ENCODE measurements around the gene PLXDC2. TPM values are rescaled to one million over a fixed set of nuclear protein-coding genes. Genes with fewer than 3 reads are reported as not detected.

The PLXDC2 gene
- total RNA-seq, 2 experiments from 2014 or later = not detected

DNA sequence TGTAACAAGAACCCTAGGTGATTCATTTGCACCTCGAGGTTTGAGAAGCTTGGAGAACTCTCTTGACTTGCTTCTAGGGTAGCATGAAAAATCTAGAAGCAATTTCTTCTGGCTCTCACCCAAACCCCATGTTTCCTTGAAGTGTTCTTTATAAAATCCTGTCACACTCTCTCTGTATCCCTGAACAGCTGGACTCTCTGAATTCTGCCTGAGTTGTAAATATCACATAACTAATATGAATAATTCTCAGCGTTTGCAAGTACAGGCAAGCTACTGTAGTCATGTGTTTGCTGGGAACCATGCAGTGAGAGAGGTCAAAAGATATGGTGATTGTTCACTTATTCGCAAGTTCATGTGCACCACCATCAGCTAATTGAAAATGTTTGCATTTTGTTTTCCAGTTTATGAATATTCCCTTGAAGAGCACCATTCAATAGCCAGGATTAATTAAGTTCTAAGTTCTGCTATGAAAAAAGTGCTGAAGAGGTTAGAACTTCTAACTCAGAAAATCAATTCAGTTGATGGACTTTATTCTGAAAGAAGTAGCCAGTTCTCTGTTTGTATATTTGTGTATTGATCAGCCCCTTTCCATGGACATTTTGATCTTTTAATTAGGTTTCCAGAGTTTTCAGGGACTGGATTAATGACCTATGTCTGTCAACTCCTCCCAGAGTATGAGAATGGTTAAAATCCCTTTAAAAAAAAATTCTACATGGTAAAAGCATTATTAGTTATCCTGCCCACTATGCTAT, 243.0 kb downstream of the PLXDC2 start:
- Mint-ChIP-seq H3K4me1 (ENCODE audit: low read depth) (no peaks in the 10 kb centered on the region), H3K36me3 (ENCODE audit: low read depth) (no peaks in the 10 kb centered on the region), H3K27me3 (no peaks in the 10 kb centered on the region), H3K9me3 (peaks cover 3% of the 10 kb centered on the region), H3K4me3 (no peak overlapping the region), H3K27ac (no peak overlapping the region)
- POLR2A ChIA-PET = no interaction called here
- no peak for DNase-seq
- no peak for ATAC-seq
- intact Hi-C loops (cut with micrococcal nuclease) = no loop called here
- CTCF ChIA-PET = no interaction called here
- TF ChIP-seq, protein P1, sequence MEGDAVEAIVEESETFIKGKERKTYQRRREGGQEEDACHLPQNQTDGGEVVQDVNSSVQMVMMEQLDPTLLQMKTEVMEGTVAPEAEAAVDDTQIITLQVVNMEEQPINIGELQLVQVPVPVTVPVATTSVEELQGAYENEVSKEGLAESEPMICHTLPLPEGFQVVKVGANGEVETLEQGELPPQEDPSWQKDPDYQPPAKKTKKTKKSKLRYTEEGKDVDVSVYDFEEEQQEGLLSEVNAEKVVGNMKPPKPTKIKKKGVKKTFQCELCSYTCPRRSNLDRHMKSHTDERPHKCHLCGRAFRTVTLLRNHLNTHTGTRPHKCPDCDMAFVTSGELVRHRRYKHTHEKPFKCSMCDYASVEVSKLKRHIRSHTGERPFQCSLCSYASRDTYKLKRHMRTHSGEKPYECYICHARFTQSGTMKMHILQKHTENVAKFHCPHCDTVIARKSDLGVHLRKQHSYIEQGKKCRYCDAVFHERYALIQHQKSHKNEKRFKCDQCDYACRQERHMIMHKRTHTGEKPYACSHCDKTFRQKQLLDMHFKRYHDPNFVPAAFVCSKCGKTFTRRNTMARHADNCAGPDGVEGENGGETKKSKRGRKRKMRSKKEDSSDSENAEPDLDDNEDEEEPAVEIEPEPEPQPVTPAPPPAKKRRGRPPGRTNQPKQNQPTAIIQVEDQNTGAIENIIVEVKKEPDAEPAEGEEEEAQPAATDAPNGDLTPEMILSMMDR (IDR thresholded peaks at IDR 0.05) = no peak

DNA sequence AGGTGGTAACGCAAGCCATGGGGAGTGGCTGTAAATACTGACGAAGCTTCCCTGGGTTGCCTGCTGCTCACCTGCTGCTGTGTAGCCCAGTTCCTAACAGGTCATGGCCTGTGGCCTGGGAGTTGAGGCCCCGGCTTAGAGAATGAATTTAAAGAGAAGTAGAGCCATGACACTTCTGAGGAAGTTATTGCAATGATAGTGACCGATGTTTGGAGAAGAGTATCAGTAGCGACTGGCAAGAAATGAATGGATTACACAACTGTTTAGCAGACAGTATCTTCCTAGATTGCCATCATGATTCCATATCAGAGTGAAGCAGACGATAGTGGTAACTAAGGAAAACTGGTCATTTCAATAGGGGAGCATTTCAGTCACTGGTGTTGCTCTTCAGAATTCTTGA, 249.6 kb downstream of the PLXDC2 start:
- CTCF ChIA-PET = no interaction called here
- no peaks in the 10 kb centered on the region for H3K36me3 Mint-ChIP-seq (ENCODE audit: low read depth)
- peaks cover 10% of the 10 kb centered on the region for H3K9me3 Mint-ChIP-seq
- no peaks in the 10 kb centered on the region for H3K4me1 Mint-ChIP-seq (ENCODE audit: low read depth)
- H3K4me3 Mint-ChIP-seq = no peak overlapping the region
- no peak overlapping the region for H3K27ac Mint-ChIP-seq
- DNase-seq (no peak), ATAC-seq (no peak)
- intact Hi-C loops (cut with micrococcal nuclease) = no loop called here
- POLR2A ChIA-PET = no interaction called here
- H3K27me3 Mint-ChIP-seq = no peaks in the 10 kb centered on the region
- TF ChIP-seq, protein P1 (IDR thresholded peaks at IDR 0.05) = no peak

DNA sequence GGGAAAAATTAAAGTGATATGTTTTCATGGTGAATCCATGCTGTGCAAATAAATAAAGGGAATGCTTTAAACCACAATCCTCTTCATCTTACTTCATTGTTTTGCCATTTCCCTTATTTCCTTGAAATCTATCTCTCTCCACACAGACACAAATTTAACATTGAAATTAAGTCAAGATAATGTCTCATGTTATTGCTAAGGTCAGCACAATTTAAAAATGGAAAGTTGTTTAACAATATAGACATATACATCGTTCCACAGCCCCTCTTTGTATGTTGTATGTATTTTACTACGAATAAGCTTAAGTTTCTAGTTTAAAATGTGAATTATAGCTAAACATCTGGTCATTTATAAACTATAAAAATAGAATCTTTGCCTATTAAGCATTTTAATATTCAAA, 256.9 kb downstream of the PLXDC2 start:
- no peaks in the 10 kb centered on the region for H3K4me1 Mint-ChIP-seq (ENCODE audit: low read depth)
- no peaks in the 10 kb centered on the region for H3K36me3 Mint-ChIP-seq (ENCODE audit: low read depth)
- H3K4me3 Mint-ChIP-seq = no peak overlapping the region
- POLR2A ChIA-PET = no interaction called here
- no peaks in the 10 kb centered on the region for H3K27me3 Mint-ChIP-seq
- CTCF ChIA-PET = interaction anchor here (0.6 kb wide), 1 partner anchor 438 kb away, joined by 3 read pairs; no protein-coding TSS in a partner anchor
- TF ChIP-seq, protein P1 (IDR thresholded peaks at IDR 0.05) = no peak
- ATAC-seq = no peak
- intact Hi-C loops (cut with micrococcal nuclease) = no loop called here
- H3K9me3 Mint-ChIP-seq = peaks cover 15% of the 10 kb centered on the region
- DNase-seq = no peak
- H3K27ac Mint-ChIP-seq = no peak overlapping the region

DNA sequence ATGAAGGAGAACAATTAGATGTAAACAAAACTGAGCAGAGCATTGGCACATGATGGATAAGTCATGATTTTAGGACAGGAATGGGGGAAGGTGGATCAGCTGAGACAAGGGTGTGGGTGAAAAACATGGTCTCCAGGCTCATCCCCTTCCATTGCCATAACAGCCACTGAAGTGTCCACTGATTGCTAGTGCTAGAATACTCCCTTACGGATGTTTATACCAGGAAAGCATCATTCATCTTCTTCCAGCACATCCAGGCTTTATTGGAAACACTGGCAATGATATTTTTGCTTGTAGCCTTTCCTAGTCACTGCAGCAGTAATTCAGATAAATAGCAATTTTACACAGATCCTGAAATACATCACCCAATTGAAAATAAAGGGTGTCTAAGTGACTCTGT, 259.5 kb downstream of the PLXDC2 start:
- ChIA-PET CTCF (no interaction called here), POLR2A (no interaction called here)
- Mint-ChIP-seq H3K27ac (no peak overlapping the region), H3K4me3 (no peak overlapping the region), H3K36me3 (ENCODE audit: low read depth) (no peaks in the 10 kb centered on the region), H3K27me3 (no peaks in the 10 kb centered on the region), H3K4me1 (ENCODE audit: low read depth) (no peaks in the 10 kb centered on the region), H3K9me3 (peaks cover 12% of the 10 kb centered on the region)
- no peak for DNase-seq
- ATAC-seq = no peak
- intact Hi-C loops (cut with micrococcal nuclease) = no loop called here
- TF ChIP-seq, protein P1 (IDR thresholded peaks at IDR 0.05) = no peak

DNA sequence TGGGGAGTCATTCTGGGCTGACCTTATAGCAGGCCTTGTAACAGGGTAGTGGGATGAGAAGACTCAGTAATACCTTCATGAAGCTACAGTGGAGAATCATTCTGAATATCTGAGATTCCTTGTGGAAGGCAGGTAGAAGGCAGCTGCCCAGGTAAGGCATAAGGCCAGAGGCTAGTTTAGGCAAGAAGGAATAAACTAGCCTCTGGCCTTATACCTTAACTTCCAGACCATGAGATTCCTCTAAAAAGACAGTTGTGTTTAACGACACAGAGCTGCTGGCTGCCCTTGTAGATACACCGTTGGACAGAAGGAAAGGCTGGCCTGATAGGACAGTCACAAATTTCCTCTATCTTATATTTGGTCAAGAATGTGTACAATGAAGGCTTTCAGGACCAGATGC, 268.2 kb downstream of the PLXDC2 start:
- CTCF ChIA-PET = no interaction called here
- TF ChIP-seq, protein P1 (IDR thresholded peaks at IDR 0.05) = no peak
- Mint-ChIP-seq H3K4me1 (ENCODE audit: low read depth) (no peaks in the 10 kb centered on the region), H3K27ac (no peak overlapping the region), H3K36me3 (ENCODE audit: low read depth) (no peaks in the 10 kb centered on the region), H3K4me3 (no peak overlapping the region), H3K9me3 (peaks cover 3% of the 10 kb centered on the region), H3K27me3 (no peaks in the 10 kb centered on the region)
- ATAC-seq = no peak
- intact Hi-C loops (cut with micrococcal nuclease) = no loop called here
- POLR2A ChIA-PET = no interaction called here
- DNase-seq = no peak
